Measurements from ENCODE around the gene NTHL1.

The NTHL1 gene

DNA sequence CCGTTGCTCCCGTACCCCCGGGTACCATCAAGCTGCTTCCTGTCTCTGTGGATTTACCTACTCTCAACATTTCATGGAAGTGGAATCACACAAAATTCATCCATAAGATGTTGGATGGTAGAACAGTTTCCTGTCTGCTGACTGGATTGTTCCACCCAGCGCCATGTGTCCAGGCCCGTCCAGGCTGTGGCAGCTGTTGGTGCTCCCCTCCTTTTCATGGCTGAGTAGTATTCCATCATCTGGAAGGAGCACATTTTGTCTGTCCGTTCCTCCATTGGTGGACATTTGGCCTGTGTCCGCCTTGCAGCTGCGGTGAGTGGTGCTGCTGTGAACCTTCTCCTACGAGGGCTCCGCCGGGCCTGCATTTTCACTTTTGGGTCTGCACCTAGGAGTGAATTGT is 18.5 kb upstream of the NTHL1 start:
- no peak for DNase-seq (ENCODE audit: low read depth in 1 of 2, low spot score in 1 of 2)

DNA sequence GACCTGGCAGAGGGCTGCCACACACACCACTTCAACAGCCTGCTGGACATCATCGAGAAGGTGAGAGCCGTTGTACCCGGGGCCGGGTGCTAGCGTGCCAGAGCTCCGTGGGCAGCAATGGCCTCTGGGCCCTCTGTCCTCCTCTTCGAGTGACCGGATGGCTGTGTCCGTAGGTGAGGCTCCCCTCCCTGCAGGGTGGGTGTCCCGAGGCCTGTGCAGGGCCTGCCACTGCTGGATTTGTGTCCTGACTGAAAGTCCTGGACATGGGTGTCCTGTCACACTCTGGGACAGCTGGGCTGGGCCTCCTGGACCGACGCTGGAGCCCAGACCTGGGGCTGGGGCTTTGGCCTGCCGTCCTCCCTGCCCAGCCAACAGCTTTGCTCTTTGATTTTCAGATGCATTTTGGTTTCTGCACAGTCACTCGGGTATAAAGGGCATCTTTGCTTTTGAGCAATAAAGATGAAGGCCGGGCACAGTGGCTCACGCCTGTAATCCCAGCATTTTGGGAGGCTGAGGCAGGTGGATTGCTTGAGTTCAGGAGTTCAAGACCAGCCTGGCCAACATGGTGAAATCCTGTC is 16.8 kb upstream of the NTHL1 start:
- no peak for DNase-seq (ENCODE audit: low read depth in 1 of 2, low spot score in 1 of 2)

DNA sequence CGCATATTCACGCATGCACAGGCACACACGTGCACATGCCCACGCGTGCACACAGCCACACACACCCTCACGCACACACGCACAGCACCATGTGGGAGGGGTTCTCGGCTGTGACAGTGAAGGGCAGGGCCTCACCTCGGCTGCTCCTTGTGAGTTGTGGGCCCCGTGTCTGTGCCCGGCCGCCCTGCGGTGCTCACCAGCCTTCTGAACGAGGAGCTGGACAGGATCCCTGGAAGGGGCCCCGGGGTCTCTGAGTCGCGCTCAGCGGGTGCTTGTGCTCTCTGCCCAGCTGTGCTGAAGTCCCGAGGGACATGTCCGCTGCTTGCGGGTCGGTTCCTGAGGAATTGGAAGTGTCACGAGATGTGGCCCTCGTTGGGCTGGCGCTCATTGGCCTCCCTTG is 16.2 kb upstream of the NTHL1 start:
- DNase-seq (ENCODE audit: low read depth in 1 of 2, low spot score in 1 of 2), result no peak

DNA sequence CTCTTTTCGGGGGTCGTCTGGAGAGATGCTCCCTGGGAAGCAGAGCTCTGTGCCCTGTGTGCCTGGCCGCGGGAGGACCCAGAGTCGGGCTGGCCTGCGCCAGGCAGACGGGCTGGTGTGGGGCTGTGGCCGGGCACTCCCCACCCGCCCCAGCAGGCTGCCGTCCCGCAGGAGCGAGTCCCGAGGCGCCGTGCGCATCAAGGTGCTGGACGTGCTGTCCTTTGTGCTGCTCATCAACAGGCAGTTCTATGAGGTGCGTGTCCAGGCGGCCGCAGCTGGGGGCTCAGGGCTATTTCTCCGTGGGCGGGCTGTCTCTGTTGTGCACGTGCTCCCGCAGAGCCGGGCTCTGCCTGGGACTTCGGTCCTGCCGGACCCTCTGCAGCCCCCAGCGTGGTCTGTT is 15.2 kb upstream of the NTHL1 start:
- no peak for DNase-seq (ENCODE audit: low read depth in 1 of 2, low spot score in 1 of 2)

DNA sequence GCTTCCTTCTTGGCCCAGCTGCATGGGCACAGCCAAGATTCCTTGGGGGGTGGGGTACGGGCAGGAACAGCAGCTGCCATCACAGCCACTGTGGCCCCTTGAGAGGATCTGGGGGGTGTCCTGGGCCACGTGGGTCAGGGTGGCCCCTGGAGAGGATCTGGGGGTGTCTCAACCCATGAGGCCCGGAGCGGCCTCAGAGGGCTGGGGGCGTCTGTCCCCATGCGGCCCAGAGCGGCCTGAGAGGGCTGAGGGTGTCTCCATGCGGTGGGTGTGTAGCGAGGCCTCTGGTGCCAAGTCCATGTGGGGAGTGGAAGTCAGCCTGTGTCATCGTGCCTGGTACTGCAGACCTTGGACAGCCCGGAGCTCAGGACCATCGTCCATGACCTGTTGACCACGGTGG is 13.9 kb upstream of the NTHL1 start:
- DNase-seq (ENCODE audit: low read depth in 1 of 2, low spot score in 1 of 2), result no peak

DNA sequence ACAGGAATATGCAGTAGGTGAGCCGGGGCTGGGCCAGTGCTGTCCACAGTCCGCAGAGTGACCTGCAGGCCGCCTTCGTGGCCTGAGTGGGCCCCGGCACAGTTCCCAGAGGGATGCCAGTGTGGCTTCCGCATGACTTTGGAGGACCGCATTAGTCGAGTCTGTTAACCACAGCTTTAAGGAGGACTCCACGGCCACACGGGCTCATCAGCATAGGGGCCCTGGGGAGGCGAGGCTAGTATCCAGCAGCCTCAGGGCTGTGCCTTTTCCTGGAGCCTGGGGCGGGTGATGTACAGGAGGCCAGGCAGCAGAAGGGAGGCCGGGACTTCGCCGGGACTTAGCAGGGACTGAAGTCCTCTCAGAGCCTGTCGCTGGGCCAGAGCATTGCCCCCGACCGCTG is 13.4 kb upstream of the NTHL1 start:
- DNase-seq (ENCODE audit: low read depth in 1 of 2, low spot score in 1 of 2), result no peak

DNA sequence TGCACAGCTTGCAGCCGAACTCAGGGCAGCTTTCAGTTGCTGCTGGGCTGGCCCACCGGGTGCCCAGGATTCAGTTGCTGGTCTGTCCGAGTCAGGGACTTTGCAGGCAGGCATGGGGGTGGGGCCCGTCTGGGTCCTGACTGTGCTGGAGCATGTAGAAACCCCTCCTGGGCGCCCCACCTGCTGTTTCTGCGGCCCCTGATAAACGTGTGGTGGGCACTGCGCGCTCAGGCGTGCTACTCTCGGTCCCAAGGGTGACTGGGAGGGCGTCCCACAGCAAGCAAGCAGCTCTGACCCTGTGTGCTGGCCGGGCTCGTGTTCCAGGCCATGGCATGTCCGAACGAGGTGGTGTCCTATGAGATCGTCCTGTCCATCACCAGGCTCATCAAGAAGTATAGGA is 12.7 kb upstream of the NTHL1 start:
- DNase-seq (ENCODE audit: low read depth in 1 of 2, low spot score in 1 of 2), result no peak

DNA sequence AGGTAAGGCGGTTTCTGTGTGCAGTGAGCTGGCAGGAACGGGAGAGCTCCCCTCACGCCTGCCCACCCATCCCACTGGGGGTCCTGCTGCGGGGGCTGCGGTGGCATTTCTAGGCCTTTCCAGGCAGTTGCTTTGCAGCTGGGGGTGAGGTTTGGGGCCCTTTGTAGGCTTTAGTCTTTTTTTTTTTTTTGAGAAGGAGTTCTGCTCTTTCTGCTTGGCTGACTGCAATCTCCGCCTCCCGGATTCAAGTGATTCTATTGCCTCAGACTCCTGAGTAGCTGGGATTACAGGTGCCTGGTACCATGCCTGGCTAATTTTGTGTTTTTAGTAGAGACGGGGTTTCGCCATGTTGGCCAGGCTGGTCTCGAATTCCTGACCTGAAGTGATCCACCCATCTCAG is 11.2 kb upstream of the NTHL1 start:
- no peak for DNase-seq (ENCODE audit: low read depth in 1 of 2, low spot score in 1 of 2)

DNA sequence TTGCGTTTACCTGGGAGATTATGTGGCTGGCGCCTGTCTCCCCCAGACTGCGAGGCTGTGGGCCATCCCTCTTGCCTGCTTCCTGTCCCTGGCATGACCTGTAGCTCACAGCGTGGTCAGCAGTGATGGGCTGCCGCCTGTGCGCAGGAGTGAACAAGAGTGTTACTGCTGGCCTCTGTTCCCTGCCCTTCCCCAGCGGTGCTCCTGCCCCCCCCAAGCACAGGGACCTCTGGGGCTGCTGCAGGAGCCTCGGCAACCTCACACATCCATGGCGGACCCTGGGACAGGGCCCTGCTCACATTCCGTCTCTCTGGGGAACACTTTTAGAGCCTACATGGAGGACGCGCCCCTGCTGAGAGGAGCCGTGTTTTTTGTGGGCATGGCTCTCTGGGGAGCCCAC is 10.8 kb upstream of the NTHL1 start:
- no peak for DNase-seq (ENCODE audit: low read depth in 1 of 2, low spot score in 1 of 2)

DNA sequence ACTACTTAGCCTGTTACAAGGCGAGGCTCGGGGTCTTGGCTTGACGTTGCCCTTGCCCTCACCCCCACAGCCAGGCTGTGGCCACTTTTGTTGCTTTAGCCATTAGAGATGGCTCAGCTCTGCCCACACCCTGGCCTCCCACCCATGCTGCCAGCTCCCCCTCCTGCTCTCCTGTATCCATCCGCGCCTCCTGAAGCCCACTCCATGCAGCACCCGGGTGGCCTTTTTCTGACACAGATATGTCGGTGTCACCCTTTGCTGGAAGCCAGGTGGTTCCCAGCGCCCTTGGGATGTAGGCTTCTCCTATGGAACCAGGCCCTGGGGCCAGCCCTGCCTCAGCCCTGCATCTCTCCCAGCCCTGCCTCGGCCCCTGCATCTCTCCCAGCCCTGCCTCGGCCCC is 9.8 kb upstream of the NTHL1 start:
- no peak for DNase-seq (ENCODE audit: low read depth in 1 of 2, low spot score in 1 of 2)

DNA sequence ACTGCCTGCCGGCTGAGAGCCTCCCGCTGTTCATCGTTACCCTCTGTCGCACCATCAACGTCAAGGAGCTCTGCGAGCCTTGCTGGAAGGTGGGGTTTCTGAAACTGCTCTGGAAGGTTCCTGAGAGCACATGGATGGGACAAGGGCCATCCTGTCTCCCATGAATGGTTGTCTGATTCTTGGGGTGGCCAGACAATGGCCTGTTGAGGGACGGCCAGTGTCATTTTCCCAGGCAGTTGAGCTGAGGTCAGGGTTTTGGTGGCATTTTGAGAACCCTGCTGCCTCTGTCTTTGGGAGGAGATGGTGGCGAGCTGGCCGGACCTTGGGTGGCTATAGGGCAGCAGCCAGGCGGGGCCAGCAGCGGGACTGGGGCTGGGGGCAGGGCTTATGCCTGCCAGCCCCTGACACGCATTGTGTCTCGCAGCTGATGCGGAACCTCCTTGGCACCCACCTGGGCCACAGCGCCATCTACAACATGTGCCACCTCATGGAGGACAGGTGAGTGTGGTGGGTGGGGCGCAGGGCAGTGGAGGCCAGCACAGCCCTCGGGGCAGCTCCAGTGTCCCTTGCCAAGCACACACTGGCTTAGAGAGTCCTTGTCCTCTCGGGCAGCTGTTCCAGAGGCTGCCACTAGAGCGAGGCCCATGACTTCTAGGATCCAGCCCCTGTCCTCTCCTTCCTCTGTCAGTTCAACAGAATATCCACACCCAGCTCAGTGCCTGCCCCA is 9.2 kb upstream of the NTHL1 start:
- no peak for DNase-seq (ENCODE audit: low read depth in 1 of 2, low spot score in 1 of 2)

DNA sequence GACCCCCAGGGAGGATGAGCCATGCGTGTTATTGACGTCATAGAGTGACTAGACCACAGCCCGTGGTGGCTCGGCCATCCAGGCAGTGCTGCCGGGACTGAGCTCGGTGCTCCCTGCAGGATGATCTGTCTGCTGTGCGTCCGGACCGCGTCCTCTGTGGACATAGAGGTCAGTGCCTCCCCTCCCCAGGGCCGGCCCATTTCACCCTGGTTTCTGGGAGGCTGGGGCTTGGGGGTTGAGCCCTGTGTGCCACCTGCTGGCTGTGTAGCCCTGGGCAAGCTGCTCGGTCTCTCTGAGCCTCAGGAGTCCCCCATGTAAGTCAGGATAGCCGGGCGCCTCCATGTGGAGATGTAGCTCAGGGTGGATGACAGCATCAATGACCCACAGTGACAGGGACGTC is 8.4 kb upstream of the NTHL1 start:
- DNase-seq (ENCODE audit: low read depth in 1 of 2, low spot score in 1 of 2), result no peak

DNA sequence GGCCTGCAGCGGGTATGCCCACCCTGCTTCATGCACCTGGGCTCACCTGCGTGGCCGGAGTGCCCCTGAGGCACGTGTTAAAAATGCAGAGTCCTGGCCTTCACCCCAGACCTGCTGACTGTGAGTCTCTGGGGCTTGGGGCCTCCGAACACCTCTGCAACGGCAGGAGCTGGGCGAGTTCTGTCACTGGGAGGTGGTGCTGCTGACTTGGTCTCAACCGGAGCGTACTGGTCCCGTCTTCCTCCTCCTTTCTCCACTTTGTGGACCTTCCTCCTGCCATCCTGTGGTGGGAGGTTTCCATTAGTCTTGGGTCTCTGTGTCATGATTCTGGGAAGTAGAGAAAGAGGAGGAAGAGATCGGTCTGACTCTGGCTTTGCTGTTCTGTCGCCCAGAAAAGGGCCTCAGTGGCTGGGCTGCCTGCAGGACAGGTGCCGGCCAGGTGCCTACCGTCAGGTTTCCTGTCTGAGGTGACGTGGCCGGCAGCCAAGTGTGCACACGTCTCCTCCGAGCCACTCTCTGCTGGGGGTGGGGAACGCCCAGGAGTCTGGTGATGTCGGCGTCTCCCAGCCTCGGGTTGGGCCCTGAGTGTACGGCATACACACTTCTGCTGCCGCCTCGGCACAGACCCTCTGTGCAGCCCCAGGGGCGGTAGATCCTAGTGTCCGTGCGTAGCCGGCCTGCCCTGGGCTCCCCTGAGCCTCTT is 7.1 kb upstream of the NTHL1 start:
- DNase-seq (ENCODE audit: low read depth in 1 of 2, low spot score in 1 of 2), result no peak

DNA sequence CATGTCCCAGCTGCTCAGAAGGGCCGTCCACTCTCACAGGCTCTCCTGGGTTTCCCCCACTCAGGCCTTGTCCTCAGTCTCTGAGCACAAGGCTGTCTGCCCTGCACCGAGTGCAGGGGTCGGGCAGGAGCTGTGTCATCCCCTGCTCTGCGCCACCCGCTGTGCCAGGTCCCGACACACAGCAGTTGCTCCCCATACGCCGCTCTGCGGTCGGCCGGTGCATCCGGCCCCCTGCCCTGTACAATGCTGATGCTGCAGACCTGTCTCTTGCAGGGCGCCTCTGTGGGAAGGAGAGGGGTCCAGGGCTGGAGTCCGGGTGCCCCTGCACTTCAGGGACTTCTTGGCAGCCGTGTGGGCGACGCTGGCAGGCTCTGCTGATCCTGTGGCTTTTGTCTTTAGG is 6.3 kb upstream of the NTHL1 start:
- DNase-seq (ENCODE audit: low read depth in 1 of 2, low spot score in 1 of 2), result no peak

DNA sequence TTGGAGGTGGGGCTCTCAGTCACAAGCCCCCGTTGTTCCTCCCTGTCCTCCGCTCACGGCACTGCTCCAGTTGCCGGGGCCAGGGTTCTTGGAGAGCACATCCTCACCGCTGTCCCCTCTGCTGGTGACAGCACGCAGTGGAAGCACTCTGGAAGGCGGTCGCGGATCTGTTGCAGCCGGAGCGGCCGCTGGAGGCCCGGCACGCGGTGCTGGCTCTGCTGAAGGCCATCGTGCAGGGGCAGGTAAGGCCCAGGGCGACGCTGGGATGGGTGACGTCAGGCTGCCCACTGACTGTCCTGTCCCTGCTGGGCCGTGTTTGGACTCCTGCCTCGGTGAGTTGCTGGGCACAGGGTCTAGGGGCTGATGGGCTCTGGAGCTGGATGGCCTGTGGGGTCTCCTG is 5.6 kb upstream of the NTHL1 start:
- no peak for DNase-seq (ENCODE audit: low read depth in 1 of 2, low spot score in 1 of 2)

DNA sequence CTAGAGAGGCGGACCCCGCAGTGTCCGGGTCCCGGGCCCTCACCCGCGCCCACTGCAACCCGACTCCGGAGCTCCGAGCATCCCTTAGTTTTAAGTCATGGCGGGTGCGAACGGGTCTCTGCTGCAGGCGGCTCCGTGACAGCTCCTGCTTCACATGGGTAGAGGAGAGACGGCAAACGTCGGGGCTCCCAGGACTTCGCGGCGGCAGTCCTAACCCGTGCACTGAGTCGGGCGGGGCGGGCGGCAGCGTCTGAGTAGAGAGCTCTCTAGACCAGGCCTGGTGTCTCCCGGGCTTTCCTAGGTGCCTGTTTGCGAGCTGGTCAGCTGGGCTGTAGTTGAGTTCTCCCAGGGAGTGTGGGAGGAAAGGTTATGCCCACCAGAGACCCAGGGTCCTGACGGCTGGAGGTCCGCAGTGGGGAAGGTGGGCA is 496 bp upstream of the NTHL1 start:
- DNase-seq (ENCODE audit: low read depth in 1 of 2, low spot score in 1 of 2), result no peak

DNA sequence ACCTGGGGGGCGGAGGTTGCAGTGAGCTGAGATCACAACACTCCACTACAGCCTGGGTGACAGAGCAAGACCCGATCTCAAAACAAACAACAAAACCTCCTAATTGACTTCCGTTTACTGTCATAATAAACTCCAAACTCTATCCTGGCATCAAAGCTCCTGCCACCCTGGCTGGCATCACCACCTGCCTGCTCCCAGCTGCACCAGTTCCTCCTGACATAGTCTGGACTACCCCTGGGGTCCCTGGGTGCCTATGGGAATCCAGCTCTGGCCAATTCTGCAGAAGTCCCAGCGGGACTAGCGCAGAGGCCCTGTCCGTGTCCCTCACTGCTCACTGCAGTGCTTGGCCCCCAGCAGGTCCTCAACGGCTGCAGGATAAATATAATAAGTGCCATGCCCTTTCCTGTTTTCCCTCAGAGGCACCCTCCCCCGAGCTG is 723 bp downstream of the NTHL1 start:
- DNase-seq (ENCODE audit: low read depth in 1 of 2, low spot score in 1 of 2), result no peak

DNA sequence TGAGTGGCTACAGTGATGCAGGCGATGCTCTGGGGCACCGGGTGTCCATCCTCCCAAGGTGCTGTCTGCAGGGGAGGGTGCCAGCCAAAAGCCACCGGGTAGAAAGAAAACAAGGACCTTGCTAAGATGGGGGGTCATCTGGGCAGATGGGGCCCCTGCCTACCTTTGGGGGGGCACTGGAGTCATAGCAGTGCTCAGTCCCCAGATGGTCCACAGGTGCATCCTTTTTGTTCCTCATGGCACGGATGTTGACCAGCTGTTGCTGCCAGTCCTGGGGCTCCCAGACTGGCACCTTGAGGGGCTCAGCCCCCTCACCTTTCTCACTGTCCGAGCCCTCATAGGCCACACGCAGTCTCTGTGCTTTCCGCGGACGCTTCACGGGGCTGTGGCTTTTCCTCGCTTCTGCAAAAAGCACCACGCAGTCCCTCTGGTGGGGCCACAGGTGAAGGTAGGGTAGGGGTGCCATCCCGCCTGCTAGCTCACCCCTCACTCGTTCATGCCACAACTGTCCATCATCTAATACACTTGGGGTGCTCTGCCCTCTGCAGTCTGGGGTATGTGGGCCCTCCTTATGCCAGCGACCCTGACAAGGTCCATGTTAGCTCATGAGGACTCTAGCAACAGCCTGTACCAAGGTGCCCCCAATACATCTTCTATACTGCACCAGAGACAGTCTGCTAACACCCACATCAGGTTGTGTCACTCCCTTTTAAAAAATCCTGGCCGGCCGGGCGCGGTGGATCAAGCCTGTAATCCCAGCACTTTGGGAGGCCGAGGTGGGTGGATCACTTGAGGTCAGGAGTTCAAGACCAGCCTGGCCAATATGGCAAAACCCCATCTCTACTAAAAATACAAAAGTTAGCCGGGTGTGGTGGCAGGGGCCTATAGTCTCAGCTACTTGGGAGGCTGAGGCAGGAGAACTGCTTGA is 1.4 kb downstream of the NTHL1 start:
- no peak for DNase-seq (ENCODE audit: low read depth in 1 of 2, low spot score in 1 of 2)

DNA sequence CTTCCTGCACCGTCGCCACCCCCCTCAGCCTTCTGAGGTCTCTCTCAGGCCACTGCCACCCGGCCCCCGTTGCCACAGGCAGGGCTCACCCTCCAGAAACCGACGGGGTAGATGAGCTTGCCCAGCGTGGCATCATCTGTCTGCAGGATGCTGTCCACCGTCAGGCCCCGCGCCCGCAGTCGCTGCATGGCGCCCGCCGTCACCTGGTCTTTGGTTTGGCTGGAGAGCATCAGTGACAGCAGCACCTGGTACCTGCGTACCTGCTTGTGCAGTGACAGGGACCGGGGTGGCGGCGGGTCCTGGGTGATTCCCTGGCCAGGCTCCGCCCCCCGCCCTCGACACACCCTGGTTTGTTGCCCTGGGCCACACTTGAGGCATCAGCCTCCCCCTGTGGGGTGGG is 3.1 kb downstream of the NTHL1 start:
- no peak for DNase-seq (ENCODE audit: low read depth in 1 of 2, low spot score in 1 of 2)

DNA sequence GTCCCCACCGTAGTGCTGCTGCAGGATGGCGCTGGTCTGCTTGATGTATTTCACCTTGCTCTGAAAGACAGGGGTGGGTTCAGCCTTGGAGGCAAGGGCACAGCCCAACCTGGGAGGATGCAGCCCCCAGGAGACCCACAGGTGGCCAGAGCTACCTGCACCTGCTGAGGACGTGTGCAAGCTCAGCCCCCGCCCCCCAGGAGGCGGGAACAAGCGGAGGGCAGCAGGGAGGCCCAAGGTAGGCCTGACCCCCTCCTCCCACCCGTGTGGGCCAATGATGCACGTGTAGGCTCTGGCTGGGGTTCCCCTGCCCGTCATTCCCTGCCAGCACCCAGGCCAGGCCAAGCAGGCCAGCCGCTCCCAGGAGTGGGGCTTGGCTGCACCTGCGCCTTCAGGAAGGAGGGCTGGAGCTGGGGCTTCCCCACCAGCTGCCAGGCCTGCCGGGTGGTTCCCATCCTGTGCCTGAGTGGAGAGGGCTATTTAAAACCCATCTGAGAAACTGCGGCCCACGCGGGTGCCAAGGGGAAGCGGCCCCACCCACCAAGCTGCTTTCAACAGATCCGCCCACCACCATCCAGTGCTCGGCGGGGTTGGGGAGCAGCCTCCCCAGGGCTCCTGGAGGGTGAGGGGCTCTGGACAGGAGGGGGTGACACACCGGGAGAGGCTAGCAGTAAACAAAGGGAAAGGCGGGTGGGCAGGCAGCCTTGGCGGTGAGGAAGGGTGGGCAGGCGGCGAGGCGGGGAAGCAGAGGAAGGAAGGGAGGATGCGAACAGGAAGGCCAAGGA is 3.8 kb downstream of the NTHL1 start:
- no peak for DNase-seq (ENCODE audit: low read depth in 1 of 2, low spot score in 1 of 2)
